ENCODE results near the gene TBL3. TPM values are rescaled to one million over a fixed set of nuclear protein-coding genes. Genes with fewer than 3 reads are reported as not detected.

Gene TBL3
- total RNA-seq, 1 experiment from 2014 or later, result 73.4 TPM

- TF ChIP-seq ZNF416 (CRISPR knock-in tag; IDR thresholded peaks at IDR 0.05), result no peak
- no peak for TF ChIP-seq CREM (CRISPR knock-in tag; IDR thresholded peaks at IDR 0.05)
These were observed 25.9 kb downstream of the TBL3 start (continued) for GRCh38 chr16:1997494-1998359.

GRCh38 chr16:1998360-1998835 is 26.5 kb downstream of the TBL3 start:
- ATAC-seq (no peak), DNase-seq (ENCODE audit: low spot score) (no peak)
- no peak for TF ChIP-seq NR3C1 (CRISPR knock-in tag; conservative IDR thresholded peaks at IDR 0.05; ENCODE audit: low read depth)
- no peak for TF ChIP-seq CREM (CRISPR knock-in tag; IDR thresholded peaks at IDR 0.05)
- no peak for TF ChIP-seq KAT7 (CRISPR knock-in tag; IDR thresholded peaks at IDR 0.05; ENCODE audit: borderline replicate concordance)
- no peak for TF ChIP-seq MXD4 (CRISPR knock-in tag; IDR thresholded peaks at IDR 0.05; ENCODE audit: borderline replicate concordance)
- no peak for TF ChIP-seq IRF2 (CRISPR knock-in tag; IDR thresholded peaks at IDR 0.05; ENCODE audit: borderline replicate concordance, low read depth)
- TF ChIP-seq ETV6 (CRISPR knock-in tag; IDR thresholded peaks at IDR 0.05), result no peak
- Mint-ChIP-seq H3K27me3 (ENCODE audit: low read depth) (no peaks in the 10 kb centered on the region; the same call in 1 of the 2 replicates), H3K27ac (no peak overlapping the region; the same call in 1 of the 2 replicates), H3K9me3 (no peaks in the 10 kb centered on the region), H3K36me3 (peaks cover 24% of the 10 kb centered on the region), H3K4me3 (no peak overlapping the region), H3K4me1 (0 out of 2 replicates have a peak, but pooled peaks cover 1% of the 10 kb centered on the region)
- ChIA-PET POLR2A (no interaction called here), CTCF (interaction anchor here (0.5 to 0.7 kb wide), 2 partner anchors 18 to 140 kb away, joined by 3 read pairs; no protein-coding TSS in a partner anchor)

- DNase-seq (ENCODE audit: low spot score) (no peak), ATAC-seq (no peak)
- TF ChIP-seq NFYB (CRISPR knock-in tag; conservative IDR thresholded peaks at IDR 0.05; ENCODE audit: low read depth), result no peak
- no peak for TF ChIP-seq SP1 (CRISPR knock-in tag; conservative IDR thresholded peaks at IDR 0.05)
- ChIA-PET CTCF (interaction anchor here (0.5 to 1.1 kb wide), 3 partner anchors 17 to 139 kb away, joined by 3 read pairs; no protein-coding TSS in a partner anchor), POLR2A (no interaction called here)
- peaks cover 24% of the 10 kb centered on the region for H3K36me3 Mint-ChIP-seq
- no peaks in the 10 kb centered on the region for H3K27me3 Mint-ChIP-seq (ENCODE audit: low read depth)
- H3K9me3 Mint-ChIP-seq, result no peaks in the 10 kb centered on the region
- H3K4me3 Mint-ChIP-seq, result no peak overlapping the region
- H3K4me1 Mint-ChIP-seq, result no peaks in the 10 kb centered on the region
- no peak overlapping the region for H3K27ac Mint-ChIP-seq
These were observed 27.3 kb downstream of the TBL3 start for GRCh38 chr16:1998852-1999801.

GRCh38 chr16:1999866-2000514 is 28.1 kb downstream of the TBL3 start:
- no peak for ATAC-seq
- Mint-ChIP-seq H3K9me3 (no peaks in the 10 kb centered on the region), H3K4me1 (peaks cover 6% of the 10 kb centered on the region), H3K27me3 (ENCODE audit: low read depth) (no peaks in the 10 kb centered on the region), H3K4me3 (no peak overlapping the region), H3K36me3 (peaks cover 24% of the 10 kb centered on the region), H3K27ac (no peak overlapping the region)
- ChIA-PET CTCF (interaction anchor here (1.0 to 1.1 kb wide), 3 partner anchors 9 to 28 kb away, joined by 3 read pairs; no protein-coding TSS in a partner anchor), POLR2A (no interaction called here)
- no peak for TF ChIP-seq SMAD4 (CRISPR knock-in tag; IDR thresholded peaks at IDR 0.05)
- no peak for TF ChIP-seq IRF2 (CRISPR knock-in tag; IDR thresholded peaks at IDR 0.05; ENCODE audit: borderline replicate concordance, low read depth)
- TF ChIP-seq CREB1 (CRISPR knock-in tag; IDR thresholded peaks at IDR 0.05), result no peak
- TF ChIP-seq MXD4 (CRISPR knock-in tag; IDR thresholded peaks at IDR 0.05; ENCODE audit: borderline replicate concordance), result no peak
- TF ChIP-seq STAT6 (CRISPR knock-in tag; conservative IDR thresholded peaks at IDR 0.05; ENCODE audit: low read depth), result no peak
- no peak for TF ChIP-seq ZNF425 (CRISPR knock-in tag; conservative IDR thresholded peaks at IDR 0.05)
- TF ChIP-seq E2F4 (CRISPR knock-in tag; IDR thresholded peaks at IDR 0.05; ENCODE audit: borderline replicate concordance, low read depth), result no peak
- no peak for TF ChIP-seq NR1H2 (CRISPR knock-in tag; IDR thresholded peaks at IDR 0.05)
- TF ChIP-seq CDX4 (CRISPR knock-in tag; IDR thresholded peaks at IDR 0.05; ENCODE audit: borderline replicate concordance), result no peak
- TF ChIP-seq FOXJ3 (CRISPR knock-in tag; IDR thresholded peaks at IDR 0.05; ENCODE audit: borderline replicate concordance), result no peak
- TF ChIP-seq ZNF396 (CRISPR knock-in tag; IDR thresholded peaks at IDR 0.05; ENCODE audit: borderline replicate concordance), result no peak
- TF ChIP-seq JUN (CRISPR knock-in tag; IDR thresholded peaks at IDR 0.05), result no peak
- no peak for DNase-seq (ENCODE audit: low spot score)
